GM19193 (cell line): ENCODE data around the gene TC2N.

Source experiments
- POLR2A ChIP-seq: IDR thresholded peaks from 4 replicates; pipeline ENCODE4 v1.6.1; 2011; ENCODE audit not compliant: insufficient read depth, insufficient read length; ENCODE audit errors: extremely low read depth

Gene TC2N

DNA sequence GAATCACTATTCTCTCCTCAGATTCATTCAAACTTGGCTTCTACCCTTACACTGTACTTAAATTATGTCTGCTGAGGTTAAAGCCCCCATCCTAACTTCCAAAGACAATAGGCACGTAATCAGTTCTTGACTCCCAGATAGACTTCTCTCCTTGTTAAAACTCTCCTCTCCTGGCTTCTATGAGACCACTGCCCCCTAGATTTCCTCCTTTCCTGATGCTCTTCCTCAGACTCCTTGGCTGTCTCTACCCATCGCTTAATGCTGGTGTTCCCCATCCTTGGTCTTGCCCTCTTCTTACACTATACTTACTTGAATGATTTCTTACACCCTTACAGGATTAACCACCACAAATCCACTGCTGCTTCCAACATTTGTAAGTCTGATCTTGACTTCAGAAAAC lies 32.8 kb downstream of the TC2N start:
- TF ChIP-seq POLR2A, result no peak

DNA sequence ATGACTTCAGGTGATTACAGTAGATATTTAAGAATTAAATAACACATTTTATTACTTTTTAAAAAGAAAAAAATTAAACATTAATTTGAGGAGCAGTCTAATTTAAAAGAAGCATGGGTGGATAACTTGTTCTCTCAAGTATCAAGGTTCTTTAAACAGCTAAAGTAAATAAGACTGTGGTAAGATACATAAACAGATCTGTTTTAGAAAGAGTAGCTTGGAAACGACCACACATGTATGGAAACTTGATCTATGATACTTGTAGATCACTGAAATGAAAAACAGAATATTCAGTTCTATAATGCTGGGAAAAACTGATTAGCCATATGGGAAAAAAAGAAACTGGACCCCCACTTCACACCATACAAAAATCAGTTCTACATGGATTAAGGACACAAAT lies 36.0 kb downstream of the TC2N start:
- TF ChIP-seq POLR2A, result no peak

DNA sequence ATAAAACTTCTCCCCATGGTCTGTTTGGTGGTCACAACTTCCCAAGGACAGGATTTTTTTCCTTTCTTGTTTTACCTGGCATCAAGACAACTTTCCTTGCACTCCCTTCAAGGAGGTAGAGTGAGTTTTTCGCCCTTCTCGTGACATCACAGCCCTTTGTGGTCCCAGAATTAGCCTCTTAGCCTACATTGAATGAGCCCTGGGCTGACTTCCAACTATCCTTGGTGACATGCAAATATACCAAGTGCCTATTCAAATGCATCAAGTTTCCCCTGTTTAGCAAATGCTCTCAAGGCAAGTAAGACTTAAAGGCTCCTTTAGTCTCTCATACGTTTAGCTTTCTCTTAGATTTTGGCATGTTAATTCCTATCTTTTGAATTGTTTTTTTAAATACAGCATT lies 36.6 kb downstream of the TC2N start:
- TF ChIP-seq POLR2A, result no peak

DNA sequence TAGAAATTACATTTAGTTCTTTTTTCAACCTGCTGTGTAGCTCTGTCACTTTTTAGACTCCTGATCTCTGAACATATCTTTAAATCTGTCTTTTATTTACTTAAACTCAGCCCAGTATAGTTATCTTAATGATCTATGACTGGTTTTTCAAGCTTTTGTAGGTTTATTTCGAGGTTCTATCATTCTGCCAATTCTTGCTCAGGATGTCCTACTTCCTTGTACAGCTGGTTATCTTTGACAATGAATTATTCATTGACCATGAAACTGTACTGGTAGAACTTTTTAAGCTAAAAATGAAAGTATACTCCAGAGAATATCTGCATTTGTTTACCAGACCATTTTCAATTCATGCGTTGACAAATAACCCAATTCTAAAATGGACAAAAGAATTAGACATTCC lies 37.8 kb downstream of the TC2N start:
- no peak for TF ChIP-seq POLR2A

DNA sequence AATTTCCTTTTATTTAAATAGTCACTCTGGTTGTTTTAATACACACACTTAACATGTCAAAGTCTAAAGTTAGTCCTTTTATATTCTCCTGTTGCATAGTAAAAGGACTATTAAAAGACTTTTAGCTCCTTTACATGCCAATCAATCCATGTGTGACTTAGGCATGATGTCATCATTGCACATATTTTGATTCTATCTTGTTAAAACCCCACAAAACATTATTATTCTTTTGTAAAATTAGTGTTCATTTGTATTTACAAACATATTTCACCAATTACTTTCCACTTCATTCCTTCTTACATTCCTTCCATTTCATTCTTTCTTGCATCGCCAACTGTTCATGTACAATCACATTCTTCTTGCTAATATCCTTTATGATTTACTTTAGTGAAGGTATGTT lies 39.6 kb downstream of the TC2N start:
- no peak for TF ChIP-seq POLR2A

DNA sequence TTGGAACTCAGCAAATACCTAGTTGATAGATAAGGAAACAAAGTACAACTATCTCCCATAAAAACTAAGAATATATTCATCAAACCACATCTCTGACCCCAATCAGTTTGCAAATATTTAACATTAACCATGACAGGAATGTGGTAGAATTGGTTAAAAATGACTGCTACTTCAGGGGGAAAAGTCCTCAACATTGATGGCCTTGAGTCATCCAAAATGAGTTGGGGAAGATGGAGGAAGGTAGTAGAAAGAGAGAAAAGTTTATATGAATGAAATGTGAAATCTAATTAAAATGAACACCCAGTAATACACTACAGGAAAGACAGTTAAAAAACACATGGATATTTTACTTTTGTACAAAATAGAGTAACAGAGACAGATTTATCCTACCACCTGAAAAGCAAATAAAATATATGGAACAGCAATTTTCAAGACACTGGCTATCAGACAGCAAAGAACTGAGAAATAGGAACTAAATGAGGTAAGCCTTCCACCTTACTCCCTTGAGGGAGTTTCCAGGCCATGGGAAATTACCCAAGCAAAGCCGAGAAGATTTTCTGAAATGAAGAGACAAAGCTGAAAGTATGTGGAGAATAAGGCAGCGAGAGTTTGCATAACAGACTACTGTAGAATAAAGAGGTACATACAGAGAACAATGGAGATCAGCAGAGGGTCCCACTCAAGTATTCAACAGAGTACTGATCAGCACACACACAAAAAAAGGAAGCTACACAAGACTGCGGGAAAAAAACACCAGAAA lies 49.6 kb downstream of the TC2N start:
- no peak for TF ChIP-seq POLR2A

DNA sequence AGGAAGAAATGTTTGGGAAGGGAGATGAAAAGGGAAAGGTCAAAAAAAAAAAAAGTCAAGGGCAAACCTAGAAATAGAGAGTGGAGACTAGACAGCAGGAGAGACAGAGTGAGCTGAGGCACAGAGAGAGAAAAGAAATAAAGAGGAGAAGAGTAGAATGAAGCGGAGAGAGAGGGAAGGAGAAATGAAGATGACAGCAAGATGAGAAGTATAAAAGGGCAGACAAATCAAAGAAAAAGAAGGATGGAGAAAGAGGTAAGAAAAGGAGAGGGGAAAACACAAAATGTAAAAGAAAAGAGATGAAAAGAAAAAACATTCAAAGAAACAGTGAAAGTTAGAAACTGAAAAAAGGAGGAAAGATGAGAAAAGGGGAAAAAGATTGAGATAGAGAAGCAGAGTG lies 53.0 kb downstream of the TC2N start:
- TF ChIP-seq POLR2A, result no peak

DNA sequence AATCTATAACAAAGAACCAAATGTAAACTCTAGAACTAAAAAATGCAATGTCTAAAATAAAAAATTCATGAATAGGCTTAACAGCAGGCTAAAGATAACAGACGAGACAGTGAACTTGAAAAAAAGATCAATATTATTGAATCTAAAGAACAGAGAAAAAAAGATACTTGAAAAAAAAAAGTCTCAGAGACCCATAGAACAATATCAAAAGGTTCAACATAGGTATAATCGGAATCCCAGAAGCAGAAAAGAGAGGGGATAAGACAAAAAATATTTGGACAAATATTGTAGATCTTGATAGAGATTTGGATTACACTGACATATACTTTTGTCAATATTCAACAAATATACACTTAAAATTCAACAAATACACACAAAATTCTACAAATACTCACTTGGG lies 56.6 kb downstream of the TC2N start:
- TF ChIP-seq POLR2A, result no peak

DNA sequence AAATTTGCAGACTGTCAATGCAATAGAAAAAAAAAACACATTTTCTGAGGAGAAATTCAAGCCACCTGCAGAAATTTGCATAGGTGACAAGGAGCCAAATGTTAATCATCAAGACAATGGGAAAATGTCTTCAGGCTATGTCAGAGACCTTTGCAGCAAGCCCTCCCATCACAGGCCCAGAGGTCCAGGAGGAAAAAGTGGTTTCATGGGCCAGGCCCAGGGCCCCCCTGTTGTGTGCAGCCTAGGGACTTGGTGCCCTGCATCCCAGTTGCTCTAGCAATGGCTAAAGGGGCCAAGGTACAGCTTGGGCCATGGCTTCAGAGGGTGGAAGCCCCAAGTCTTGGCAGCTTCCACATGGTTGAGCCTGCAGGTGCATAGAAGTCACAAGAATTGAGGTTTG lies 60.6 kb downstream of the TC2N start:
- TF ChIP-seq POLR2A, result no peak

DNA sequence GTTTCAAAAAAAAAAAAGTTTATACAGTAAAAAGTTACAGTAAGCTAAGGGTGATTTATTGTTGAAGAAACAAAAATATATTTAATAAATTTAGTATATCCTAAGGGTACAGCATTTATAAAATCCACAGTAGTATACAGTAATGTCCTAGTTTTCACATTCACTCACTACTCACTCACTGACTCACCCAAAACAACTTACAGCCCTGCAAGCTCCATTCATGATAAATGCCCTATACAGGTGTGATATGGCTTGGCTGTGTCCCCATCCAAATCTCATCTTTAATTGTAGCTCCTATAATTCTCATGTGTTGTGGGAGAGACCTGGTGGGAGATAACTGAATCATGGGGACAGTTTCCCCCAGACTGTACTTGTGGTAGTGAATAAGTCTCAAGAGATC lies 61.7 kb downstream of the TC2N start:
- TF ChIP-seq POLR2A, result no peak

DNA sequence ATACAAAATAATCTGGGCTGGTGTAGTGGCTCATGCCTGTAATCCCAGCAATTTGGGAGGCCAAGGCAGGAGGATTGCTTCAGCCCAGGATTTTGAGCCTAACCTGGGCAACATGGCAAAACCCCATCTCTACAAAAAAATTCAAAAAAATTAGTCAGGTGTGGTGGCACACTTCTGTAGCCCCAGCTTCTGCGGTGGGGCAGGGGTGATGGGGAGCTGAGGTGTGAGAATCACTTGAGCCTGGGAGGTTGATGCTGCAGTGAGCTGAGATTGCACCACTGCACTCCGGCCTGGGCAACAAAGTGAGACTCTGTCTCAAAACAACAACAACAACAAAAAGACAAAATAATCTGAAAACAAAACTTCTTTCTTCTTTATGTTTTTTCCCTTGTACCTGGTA lies 66.0 kb downstream of the TC2N start:
- TF ChIP-seq POLR2A, result no peak

DNA sequence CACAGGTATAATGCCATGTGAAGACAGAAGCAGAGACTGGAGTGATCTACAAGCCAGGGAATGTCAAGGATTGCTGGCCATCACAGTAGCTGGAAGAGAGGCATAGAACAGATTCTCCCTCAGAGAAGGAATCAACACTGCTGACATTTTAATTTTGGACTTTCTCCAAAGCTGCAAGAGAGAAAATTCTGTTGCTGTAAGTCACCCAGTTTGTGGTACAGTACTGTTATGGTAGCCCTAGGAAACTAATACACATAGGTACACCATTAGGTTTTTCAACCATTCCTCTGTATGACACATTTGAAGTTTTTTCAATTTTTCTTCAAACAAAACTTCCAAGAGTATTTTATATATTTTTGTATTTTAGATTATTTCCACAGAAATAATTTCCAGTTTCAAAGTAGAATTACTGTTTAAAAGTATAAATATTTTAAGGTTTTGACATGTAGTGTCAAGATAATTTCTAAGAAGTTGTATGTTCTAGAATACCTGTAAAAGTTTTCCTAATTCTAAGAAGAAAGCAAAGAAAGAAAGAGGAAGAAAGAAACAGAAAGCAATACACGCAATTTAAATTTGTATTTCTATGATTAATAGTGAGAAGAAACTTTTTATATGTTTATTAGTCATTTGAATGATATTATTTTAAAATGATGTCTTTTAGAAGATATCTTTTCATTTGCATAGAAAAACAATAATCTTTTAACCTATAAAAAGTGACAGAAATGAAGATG lies 70.6 kb downstream of the TC2N start:
- no peak for TF ChIP-seq POLR2A

DNA sequence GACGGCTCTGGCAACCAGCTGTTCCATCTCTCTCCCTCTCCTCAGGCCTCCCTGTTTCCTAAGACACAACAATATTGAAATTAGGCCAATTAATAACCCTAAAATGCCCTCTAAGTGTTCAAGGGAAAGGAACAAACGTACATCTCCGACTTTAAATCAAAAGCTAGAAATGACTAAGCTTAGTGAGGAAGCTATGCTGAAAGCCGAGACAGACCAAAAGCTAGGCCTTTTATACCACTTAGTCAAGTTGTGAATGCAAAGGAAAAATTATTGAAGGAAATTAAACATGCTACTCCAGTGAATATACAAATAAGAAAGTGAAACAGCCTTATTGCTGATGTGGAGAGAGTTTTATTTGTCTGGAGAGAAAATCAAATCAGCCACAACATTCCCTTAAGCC lies 73.6 kb downstream of the TC2N start:
- no peak for TF ChIP-seq POLR2A

DNA sequence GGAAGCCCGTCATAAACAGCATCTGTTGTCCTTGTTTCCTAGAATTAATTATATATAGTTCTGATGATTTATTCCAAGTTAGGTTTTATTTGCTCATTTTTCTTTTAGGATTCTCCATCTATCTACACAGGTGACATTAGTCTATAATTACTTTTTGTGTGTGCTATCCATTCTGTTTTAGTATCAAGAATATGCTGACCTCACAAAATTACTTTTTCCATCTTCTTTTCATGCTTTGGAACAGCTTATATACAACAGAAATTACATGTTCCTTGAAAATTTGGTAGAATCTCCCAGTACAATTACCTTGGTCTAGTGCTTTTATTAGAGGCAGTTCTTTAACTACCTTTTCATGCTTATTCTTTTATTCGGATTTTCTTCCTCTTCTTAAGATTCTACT lies 81.1 kb downstream of the TC2N start:
- TF ChIP-seq POLR2A, result no peak

DNA sequence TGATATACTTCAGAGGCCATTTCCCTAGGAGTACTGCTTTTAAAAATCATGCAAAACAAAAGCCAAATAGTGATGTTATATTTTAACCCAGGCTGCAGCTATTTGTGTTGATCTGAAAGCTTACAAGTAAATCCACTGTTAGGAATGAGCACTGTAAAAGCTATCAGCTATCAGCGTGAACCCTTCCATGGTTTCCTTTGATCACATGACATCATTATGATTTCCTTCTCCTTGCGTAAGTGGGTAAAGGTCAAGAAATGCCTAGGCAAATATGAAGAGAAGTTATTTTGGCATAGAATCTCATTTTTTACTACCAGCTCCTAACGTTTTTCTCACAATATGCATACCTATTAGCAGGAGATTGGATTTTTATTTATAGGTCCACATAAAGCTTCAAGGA lies 86.9 kb downstream of the TC2N start:
- TF ChIP-seq POLR2A, result no peak

DNA sequence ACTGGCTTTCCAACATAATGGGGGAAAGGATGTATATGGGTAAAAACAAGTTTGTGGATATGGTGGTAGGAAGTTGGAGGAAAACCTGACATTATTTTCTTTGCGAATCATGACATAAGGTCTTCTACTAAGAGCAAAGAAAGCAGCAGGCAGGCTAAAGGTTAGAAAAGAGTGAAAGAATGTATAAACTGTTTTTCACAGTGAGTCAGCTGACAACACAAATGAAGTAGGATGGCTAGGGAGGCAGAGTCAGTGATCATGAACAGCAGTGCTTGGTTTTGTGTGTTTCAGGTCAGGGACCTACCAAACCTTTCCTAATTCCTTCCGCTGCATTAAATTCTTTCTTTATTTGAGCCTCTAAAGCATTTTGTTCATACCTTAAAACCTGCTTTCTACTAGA lies 89.1 kb downstream of the TC2N start:
- no peak for TF ChIP-seq POLR2A
